ENCODE data around the gene ANKRD12. TPM values are rescaled to one million over a fixed set of nuclear protein-coding genes. Genes with fewer than 3 reads are reported as not detected.

Gene ANKRD12
- total RNA-seq, 1 experiment from 2014 or later = 23.5 TPM

DNA sequence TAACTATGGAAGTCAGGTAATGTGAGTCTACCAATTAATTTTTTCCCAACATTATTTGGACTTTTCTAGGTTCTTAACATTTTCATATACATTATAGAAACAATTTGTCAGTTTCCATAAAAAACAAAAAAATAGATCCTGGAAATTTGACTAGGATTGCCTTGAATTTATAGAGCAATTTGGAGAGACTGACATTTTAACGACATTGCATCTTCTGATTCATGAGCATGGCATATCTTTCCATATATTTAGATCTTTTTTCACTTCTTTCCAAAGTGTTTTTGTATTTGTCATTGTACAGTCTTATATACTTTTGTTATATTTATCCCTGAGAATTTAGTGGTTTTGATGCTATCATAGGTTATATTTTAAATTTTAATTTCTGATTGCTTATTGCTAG is 42.0 kb downstream of the ANKRD12 start:
- Histone ChIP-seq H2AFZ (ENCODE audit: low read depth, low read length, poor library complexity, severe bottlenecking) (no peak overlapping the region), H3K27ac (ENCODE audit: low read depth, low read length) (no peak overlapping the region), H3K9ac (ENCODE audit: low read length) (no peak overlapping the region), H3K4me1 (ENCODE audit: control insufficient read depth in 1 of 2, insufficient read depth in 2 of 2, low read length in 2 of 2) (no peaks in the 10 kb centered on the region), H3K9me3 (ENCODE audit: control insufficient read depth in 1 of 2, insufficient read depth in 1 of 2, low read depth in 1 of 2, low read length in 2 of 2) (no peaks in the 10 kb centered on the region), H3K36me3 (ENCODE audit: control insufficient read depth in 1 of 2, insufficient read depth in 2 of 2, low read length in 2 of 2) (no peaks in the 10 kb centered on the region), H3K9me2 (ENCODE audit: insufficient read depth) (no peaks in the 10 kb centered on the region), H3K4me3 (replicated peaks in 1 of 2; ENCODE audit: low read depth in 1 of 2, low read length in 2 of 2) (no peak overlapping the region), H4K20me1 (ENCODE audit: insufficient read depth) (no peaks in the 10 kb centered on the region), H3K27me3 (ENCODE audit: insufficient read depth, low read length) (no peaks in the 10 kb centered on the region), H3K4me2 (ENCODE audit: low read length) (no peak overlapping the region), H3K79me2 (ENCODE audit: insufficient read depth, low read length) (peaks cover 35% of the 10 kb centered on the region)
- ChIA-PET RAD21 (ENCODE audit: low non-redundant PET in 1 of 2, low total read pairs in 2 of 2, uncharacterized antibody in 2 of 2, unreplicated experiment in 2 of 2) (no interaction called here), POLR2A (no interaction called here), CTCF (no interaction called here)
- DNase-seq (ENCODE audit: low read depth, low spot score) (no peak), ATAC-seq (no peak)
- no TSS peak for BruUV-seq (replicated peaks)
- TF ChIP-seq, protein P1, sequence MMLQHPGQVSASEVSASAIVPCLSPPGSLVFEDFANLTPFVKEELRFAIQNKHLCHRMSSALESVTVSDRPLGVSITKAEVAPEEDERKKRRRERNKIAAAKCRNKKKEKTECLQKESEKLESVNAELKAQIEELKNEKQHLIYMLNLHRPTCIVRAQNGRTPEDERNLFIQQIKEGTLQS (IDR thresholded peaks at IDR 0.05) = no peak
- intact Hi-C loops (cut with micrococcal nuclease) = no loop called here

DNA sequence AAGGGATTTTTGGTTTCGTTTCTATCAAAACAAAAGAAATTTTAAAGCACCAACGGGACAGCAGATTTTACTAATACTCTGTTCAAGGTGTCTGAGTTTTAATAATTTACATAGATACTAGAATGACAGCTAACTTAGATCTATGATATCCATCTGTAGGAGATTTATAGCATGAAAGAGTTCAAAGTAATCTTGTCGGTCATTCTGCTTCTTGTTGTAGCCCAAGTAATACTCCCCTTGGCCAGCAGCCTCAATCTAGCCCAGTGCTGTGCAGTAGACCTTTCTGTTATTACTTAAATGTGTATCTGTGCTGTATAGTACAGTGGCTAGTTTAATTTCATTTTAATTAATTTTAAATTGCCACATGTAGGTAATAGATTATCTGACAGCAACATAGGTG is 44.7 kb downstream of the ANKRD12 start:
- no peaks in the 10 kb centered on the region for H3K9me3 ChIP-seq (ENCODE audit: control insufficient read depth in 1 of 2, insufficient read depth in 1 of 2, low read depth in 1 of 2, low read length in 2 of 2)
- peaks cover 26% of the 10 kb centered on the region; the same call in 1 of the 2 replicates for H3K79me2 ChIP-seq (ENCODE audit: insufficient read depth, low read length)
- DNase-seq (ENCODE audit: low read depth, low spot score) = no peak
- no peak overlapping the region for H3K4me2 ChIP-seq (ENCODE audit: low read length)
- no peaks in the 10 kb centered on the region for H3K9me2 ChIP-seq (ENCODE audit: insufficient read depth)
- no TSS peak for BruUV-seq (replicated peaks)
- intact Hi-C loops (cut with micrococcal nuclease) = no loop called here
- H3K27me3 ChIP-seq (ENCODE audit: insufficient read depth, low read length) = no peaks in the 10 kb centered on the region
- no peaks in the 10 kb centered on the region for H4K20me1 ChIP-seq (ENCODE audit: insufficient read depth)
- no peak overlapping the region for H3K4me3 ChIP-seq (replicated peaks in 1 of 2; ENCODE audit: low read depth in 1 of 2, low read length in 2 of 2)
- no peak overlapping the region for H3K27ac ChIP-seq (ENCODE audit: low read depth, low read length)
- no peak overlapping the region for H3K9ac ChIP-seq (ENCODE audit: low read length)
- no peak overlapping the region for H2AFZ ChIP-seq (ENCODE audit: low read depth, low read length, poor library complexity, severe bottlenecking)
- ChIA-PET RAD21 (ENCODE audit: low non-redundant PET in 1 of 2, low total read pairs in 2 of 2, uncharacterized antibody in 2 of 2, unreplicated experiment in 2 of 2) (no interaction called here), CTCF (no interaction called here), POLR2A (no interaction called here)
- no peak for ATAC-seq
- no peaks in the 10 kb centered on the region for H3K4me1 ChIP-seq (ENCODE audit: control insufficient read depth in 1 of 2, insufficient read depth in 2 of 2, low read length in 2 of 2)
- no peaks in the 10 kb centered on the region for H3K36me3 ChIP-seq (ENCODE audit: control insufficient read depth in 1 of 2, insufficient read depth in 2 of 2, low read length in 2 of 2)
- TF ChIP-seq, protein P2, sequence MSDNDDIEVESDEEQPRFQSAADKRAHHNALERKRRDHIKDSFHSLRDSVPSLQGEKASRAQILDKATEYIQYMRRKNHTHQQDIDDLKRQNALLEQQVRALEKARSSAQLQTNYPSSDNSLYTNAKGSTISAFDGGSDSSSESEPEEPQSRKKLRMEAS (IDR thresholded peaks at IDR 0.05) = no peak
- TF ChIP-seq SRF (IDR thresholded peaks at IDR 0.05; ENCODE audit: low read depth) (no peak), YY1 (IDR thresholded peaks at IDR 0.05; ENCODE audit: extremely low read depth, insufficient replicate concordance, low read depth, low read length) (no peak), ELF1 (IDR thresholded peaks at IDR 0.05; ENCODE audit: borderline replicate concordance, low read depth) (no peak), EZH2phosphoT487 (IDR thresholded peaks at IDR 0.05; ENCODE audit: borderline replicate concordance) (no peak), CTCF (IDR thresholded peaks at IDR 0.05 in 2 of 3, conservative IDR thresholded peaks at IDR 0.05 in 1 of 3; ENCODE audit: borderline replicate concordance in 1 of 3, insufficient read depth in 1 of 3, low read depth in 2 of 3, low read length in 2 of 3) (no peak), JUND (IDR thresholded peaks at IDR 0.05) (no peak), RAD21 (IDR thresholded peaks at IDR 0.05; ENCODE audit: low read depth) (no peak), TCF7L2 (IDR thresholded peaks at IDR 0.05; ENCODE audit: borderline replicate concordance, extremely low read depth, insufficient read depth, insufficient read length) (no peak)
- TF ChIP-seq, protein P3, sequence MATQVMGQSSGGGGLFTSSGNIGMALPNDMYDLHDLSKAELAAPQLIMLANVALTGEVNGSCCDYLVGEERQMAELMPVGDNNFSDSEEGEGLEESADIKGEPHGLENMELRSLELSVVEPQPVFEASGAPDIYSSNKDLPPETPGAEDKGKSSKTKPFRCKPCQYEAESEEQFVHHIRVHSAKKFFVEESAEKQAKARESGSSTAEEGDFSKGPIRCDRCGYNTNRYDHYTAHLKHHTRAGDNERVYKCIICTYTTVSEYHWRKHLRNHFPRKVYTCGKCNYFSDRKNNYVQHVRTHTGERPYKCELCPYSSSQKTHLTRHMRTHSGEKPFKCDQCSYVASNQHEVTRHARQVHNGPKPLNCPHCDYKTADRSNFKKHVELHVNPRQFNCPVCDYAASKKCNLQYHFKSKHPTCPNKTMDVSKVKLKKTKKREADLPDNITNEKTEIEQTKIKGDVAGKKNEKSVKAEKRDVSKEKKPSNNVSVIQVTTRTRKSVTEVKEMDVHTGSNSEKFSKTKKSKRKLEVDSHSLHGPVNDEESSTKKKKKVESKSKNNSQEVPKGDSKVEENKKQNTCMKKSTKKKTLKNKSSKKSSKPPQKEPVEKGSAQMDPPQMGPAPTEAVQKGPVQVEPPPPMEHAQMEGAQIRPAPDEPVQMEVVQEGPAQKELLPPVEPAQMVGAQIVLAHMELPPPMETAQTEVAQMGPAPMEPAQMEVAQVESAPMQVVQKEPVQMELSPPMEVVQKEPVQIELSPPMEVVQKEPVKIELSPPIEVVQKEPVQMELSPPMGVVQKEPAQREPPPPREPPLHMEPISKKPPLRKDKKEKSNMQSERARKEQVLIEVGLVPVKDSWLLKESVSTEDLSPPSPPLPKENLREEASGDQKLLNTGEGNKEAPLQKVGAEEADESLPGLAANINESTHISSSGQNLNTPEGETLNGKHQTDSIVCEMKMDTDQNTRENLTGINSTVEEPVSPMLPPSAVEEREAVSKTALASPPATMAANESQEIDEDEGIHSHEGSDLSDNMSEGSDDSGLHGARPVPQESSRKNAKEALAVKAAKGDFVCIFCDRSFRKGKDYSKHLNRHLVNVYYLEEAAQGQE (IDR thresholded peaks at IDR 0.05; ENCODE audit: low read depth) = no peak
- TF ChIP-seq, protein P4, sequence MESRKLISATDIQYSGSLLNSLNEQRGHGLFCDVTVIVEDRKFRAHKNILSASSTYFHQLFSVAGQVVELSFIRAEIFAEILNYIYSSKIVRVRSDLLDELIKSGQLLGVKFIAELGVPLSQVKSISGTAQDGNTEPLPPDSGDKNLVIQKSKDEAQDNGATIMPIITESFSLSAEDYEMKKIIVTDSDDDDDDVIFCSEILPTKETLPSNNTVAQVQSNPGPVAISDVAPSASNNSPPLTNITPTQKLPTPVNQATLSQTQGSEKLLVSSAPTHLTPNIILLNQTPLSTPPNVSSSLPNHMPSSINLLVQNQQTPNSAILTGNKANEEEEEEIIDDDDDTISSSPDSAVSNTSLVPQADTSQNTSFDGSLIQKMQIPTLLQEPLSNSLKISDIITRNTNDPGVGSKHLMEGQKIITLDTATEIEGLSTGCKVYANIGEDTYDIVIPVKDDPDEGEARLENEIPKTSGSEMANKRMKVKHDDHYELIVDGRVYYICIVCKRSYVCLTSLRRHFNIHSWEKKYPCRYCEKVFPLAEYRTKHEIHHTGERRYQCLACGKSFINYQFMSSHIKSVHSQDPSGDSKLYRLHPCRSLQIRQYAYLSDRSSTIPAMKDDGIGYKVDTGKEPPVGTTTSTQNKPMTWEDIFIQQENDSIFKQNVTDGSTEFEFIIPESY (IDR thresholded peaks at IDR 0.05; ENCODE audit: extremely low read depth, insufficient replicate concordance, low read length) = no peak
